Uterus (tissue), 4 donors: Measurements from ENCODE around the gene ARFIP1. TPM values are rescaled to one million over a fixed set of nuclear protein-coding genes. Genes with fewer than 3 reads are reported as not detected.

Experiments
- DNase-seq, 2 donors: peaks; one replicate each; pipeline ENCODE4 v3.0.0-alpha.2; 2019 to 2020
- H3K27ac ChIP-seq, 2 donors: fragments of 200-600 bp; sonication (generic); 1 replicate in 1 of 2; 2 replicates in 1 of 2; pipeline ENCODE4 v1.5.1; 2016 to 2018
- H3K27me3 ChIP-seq, 2 donors: fragments of 200-600 bp; sonication (generic); one replicate each; pipeline ENCODE4 v1.5.1; 2018 to 2019; ENCODE audit warnings: control low read depth in 1 of 2
- H3K36me3 ChIP-seq, 2 donors: fragments of 200-600 bp; sonication (generic); one replicate each; pipeline ENCODE4 v1.5.1; 2019; ENCODE audit warnings: control low read depth in 1 of 2
- H3K4me1 ChIP-seq, 2 donors: fragments of 200-600 bp; sonication (generic); one replicate each; pipeline ENCODE4 v1.5.1; 2018 to 2019; ENCODE audit warnings: control low read depth in 1 of 2
- H3K4me3 ChIP-seq, 2 donors: fragments of 200-600 bp; sonication (generic); 1 replicate in 1 of 2; 2 replicates in 1 of 2; pipeline ENCODE4 v1.5.1; 2018 to 2019; ENCODE audit warnings: mild to moderate bottlenecking in 1 of 2
- H3K9me3 ChIP-seq, 2 donors: fragments of 200-600 bp; sonication (generic); one replicate each; pipeline ENCODE4 v1.5.1; 2019; ENCODE audit warnings: control low read depth in 1 of 2
- CTCF ChIP-seq, 4 experiments: fragments of 200-600 bp in 2 of 4; fragments of 450-650 bp in 2 of 4; sonication (generic) in 2 of 4; IDR thresholded peaks; one replicate each; pipeline ENCODE4 v1.5.1; 2016 to 2019; ENCODE audit warnings: antibody characterized with exemption in 4 of 4, mild to moderate bottlenecking in 2 of 4, moderate library complexity in 1 of 4
- POLR2A ChIP-seq, 2 donors: fragments of 450-650 bp; IDR thresholded peaks; one replicate each; pipeline ENCODE4 v1.6.1; 2016; ENCODE audit warnings: antibody characterized with exemption in 2 of 2, mild to moderate bottlenecking in 1 of 2, moderate library complexity in 1 of 2
- intact Hi-C: fragments of 100-400 bp; cut with DNase I; formaldehyde crosslinking; loops from one replicate; pipeline ENCODE4 v1.15.1; 2023; ENCODE audit warnings: low total_unique reads
- total RNA-seq, 4 donors: library from RNA; depleted of rRNA in 3 of 4; stranded (reverse); fragments of >200 nt in 3 of 4; gene quantifications; one replicate each; pipeline versions ENCODE4 v1.1.0 to v1.2.4, GENCODE V29; 2014 to 2023
- donor health status: DM: yes; HTN: yes; CAD: no.

Gene ARFIP1
- total RNA-seq, 4 donors from 2014 or later, result 19.5 to 75.6 (median 34.1) TPM

- Histone ChIP-seq H3K27me3 (no peaks in the 10 kb centered on the region), H3K36me3 (no peaks in the 10 kb centered on the region), H3K9me3 (no peaks in the 10 kb centered on the region), H3K27ac (no peak overlapping the region), H3K4me3 (no peak overlapping the region), H3K4me1 (no peaks in the 10 kb centered on the region)
- DNase-seq, result no peak
- intact Hi-C loops, result no loop called here
- TF ChIP-seq CTCF (IDR thresholded peaks at IDR 0.05) (no peak), POLR2A (IDR thresholded peaks at IDR 0.05) (no peak)
Measured at GRCh38 chr4:152776352-152776751, 3.4 kb upstream of the ARFIP1 start.

GRCh38 chr4:152777488-152777887 is 2.3 kb upstream of the ARFIP1 start:
- Histone ChIP-seq H3K4me3 (no peak overlapping the region), H3K4me1 (no peaks in the 10 kb centered on the region), H3K36me3 (no peaks in the 10 kb centered on the region), H3K27me3 (no peaks in the 10 kb centered on the region), H3K9me3 (no peaks in the 10 kb centered on the region), H3K27ac (no peak overlapping the region)
- no peak for TF ChIP-seq CTCF (IDR thresholded peaks at IDR 0.05)
- no peak for DNase-seq
- intact Hi-C loops, result no loop called here

DNA sequence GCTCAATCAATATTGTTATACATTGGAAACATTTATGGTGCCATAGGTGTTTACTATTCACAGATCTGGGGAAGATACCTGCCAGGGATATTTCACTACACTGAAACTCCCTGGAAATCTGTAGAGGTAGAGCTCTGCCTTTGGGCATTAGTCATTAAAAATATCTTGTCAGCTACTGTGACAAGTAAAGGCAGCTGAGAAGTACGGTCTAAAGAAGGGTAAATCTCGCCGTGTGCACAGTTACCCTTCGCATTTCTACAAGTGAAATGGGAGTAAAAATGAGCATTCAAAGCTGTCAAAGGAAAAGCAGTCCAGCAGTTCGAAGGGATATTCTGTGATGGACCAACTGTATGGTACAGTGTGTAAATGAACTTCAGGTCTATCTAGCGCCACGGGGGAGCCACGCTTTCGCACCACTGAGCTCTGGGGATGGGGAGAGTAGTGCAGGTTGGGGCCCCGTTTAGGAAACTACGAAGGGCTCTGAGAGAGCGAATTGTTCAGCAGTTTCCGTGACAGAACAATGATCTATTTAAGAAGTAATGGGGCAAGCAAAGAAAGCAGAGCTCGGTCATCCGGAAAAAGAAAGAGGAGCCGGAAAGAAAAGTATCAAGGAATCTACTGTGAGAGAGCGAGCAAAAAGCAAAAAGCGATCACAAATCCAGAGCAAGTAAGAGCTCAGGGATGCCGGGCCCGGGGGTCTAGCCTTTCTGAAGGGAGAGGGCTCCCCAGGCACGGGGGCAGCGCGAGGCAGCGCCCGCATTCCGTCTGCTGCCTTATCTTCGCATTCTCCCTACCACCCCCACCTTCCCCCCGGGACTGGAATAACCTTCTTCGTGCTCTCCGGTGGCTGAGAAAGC is 870 bp upstream of the ARFIP1 start:
- H3K4me3 ChIP-seq, result peak overlapping the region; percentile 63 to 86
- no peaks in the 10 kb centered on the region for H3K4me1 ChIP-seq
- no peak for DNase-seq
- H3K27ac ChIP-seq, result peak overlapping the region; percentile 88 to 91
- no peaks in the 10 kb centered on the region for H3K27me3 ChIP-seq
- intact Hi-C loops, result no loop called here
- H3K36me3 ChIP-seq, result no peaks in the 10 kb centered on the region
- no peaks in the 10 kb centered on the region for H3K9me3 ChIP-seq
- no peak for TF ChIP-seq CTCF (IDR thresholded peaks at IDR 0.05)
- TF ChIP-seq POLR2A (IDR thresholded peaks at IDR 0.05), result no peak

DNA sequence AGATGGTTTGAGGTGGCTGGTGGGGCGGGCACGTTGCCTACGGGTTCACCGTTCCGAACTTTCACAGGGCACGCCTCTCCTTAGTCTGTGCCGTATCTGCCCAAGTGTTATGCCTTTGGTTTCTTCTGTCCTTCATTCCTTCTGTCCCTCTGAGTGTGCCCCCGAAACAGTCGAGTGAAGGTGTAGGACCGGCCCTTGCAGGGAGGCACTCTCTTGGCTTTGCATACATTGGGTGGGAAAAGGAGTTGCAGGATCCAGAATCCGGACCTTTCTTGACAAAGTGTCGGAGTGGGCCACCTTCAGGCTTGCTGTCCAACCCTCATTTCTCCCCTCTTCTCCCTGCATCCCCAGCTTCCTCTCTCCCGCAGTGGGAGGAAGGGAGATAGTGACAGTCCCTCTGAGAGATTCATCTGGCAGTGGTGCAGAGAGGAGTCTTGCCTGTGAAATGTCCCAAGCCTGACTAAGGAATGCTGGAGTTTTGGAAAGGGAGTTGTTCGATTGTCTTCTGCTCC is 569 bp downstream of the ARFIP1 start:
- Histone ChIP-seq H3K27me3 (no peaks in the 10 kb centered on the region), H3K9me3 (no peaks in the 10 kb centered on the region), H3K27ac (peak overlapping the region; percentile 88 to 91), H3K4me1 (peaks cover 0 to 3% of the 10 kb centered on the region in 2 donors), H3K36me3 (no peaks in the 10 kb centered on the region), H3K4me3 (peak overlapping the region; percentile 63 to 86)
- TF ChIP-seq POLR2A (IDR thresholded peaks at IDR 0.05) (no peak), CTCF (IDR thresholded peaks at IDR 0.05) (no peak)
- intact Hi-C loops, result no loop called here
- no peak for DNase-seq
